ENCODE results near the gene RAB31.

DNA sequence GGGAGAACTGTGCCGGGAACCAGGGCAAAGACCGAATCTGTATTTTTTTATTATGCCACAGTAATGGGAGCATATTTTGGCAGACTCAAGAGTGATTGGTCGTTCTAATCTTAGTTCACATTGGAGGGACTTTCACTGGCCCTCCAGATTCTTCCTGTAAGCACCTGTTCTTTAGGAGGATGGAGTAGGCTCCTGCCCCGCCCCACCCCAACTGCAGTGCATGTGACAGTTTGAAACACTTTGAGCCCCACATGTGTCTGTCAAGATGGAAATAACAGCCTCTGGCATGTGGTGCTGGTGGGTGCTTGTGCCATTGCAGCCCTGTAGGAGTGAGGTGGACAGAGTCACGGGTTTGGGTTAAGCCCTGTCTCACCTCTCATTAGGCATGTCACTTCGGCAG, 134.3 kb downstream of the RAB31 start:
- no peak for TF ChIP-seq POLR2A (IDR thresholded peaks at IDR 0.05)
- TF ChIP-seq, protein P1, sequence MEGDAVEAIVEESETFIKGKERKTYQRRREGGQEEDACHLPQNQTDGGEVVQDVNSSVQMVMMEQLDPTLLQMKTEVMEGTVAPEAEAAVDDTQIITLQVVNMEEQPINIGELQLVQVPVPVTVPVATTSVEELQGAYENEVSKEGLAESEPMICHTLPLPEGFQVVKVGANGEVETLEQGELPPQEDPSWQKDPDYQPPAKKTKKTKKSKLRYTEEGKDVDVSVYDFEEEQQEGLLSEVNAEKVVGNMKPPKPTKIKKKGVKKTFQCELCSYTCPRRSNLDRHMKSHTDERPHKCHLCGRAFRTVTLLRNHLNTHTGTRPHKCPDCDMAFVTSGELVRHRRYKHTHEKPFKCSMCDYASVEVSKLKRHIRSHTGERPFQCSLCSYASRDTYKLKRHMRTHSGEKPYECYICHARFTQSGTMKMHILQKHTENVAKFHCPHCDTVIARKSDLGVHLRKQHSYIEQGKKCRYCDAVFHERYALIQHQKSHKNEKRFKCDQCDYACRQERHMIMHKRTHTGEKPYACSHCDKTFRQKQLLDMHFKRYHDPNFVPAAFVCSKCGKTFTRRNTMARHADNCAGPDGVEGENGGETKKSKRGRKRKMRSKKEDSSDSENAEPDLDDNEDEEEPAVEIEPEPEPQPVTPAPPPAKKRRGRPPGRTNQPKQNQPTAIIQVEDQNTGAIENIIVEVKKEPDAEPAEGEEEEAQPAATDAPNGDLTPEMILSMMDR (IDR thresholded peaks at IDR 0.05): no peak

Measured in upper lobe of left lung (tissue), 4 donors.